HEK293T (cell line): ENCODE data around the gene CCND2.

ENCODE experiments used
- CTCF ChIA-PET: fragments of 350-600 bp; formaldehyde crosslinking; extraction: SDS; loops from one replicate; lab custom pipeline; 2021; ENCODE audit warnings: antibody characterized with exemption, inconsistent platforms; lab: Yijun Ruan, JAX
- POLR2A ChIA-PET: fragments of 350-600 bp; formaldehyde crosslinking; extraction: SDS; loops from one replicate; lab custom pipeline; 2020; ENCODE audit warnings: antibody characterized with exemption, inconsistent platforms; lab: Yijun Ruan, JAX
- DNase-seq: peaks from one replicate; pipeline ENCODE4 v3.0.0; 2012; ENCODE audit warnings: mixed read lengths; ENCODE audit errors: extremely low spot score
- ARNT ChIP-seq: fragments of 450-650 bp; IDR thresholded peaks from 2 replicates; pipeline ENCODE4 v1.6.1; 2017; ENCODE audit warnings: mild to moderate bottlenecking
- BHLHE40 ChIP-seq: fragments of 450-650 bp; IDR thresholded peaks from 2 replicates; pipeline ENCODE4 v1.6.1; 2016; ENCODE audit warnings: mild to moderate bottlenecking, moderate library complexity, borderline replicate concordance
- CTBP1 ChIP-seq: fragments of 450-650 bp; IDR thresholded peaks from 2 replicates; pipeline ENCODE4 v1.6.1; 2016; ENCODE audit warnings: borderline replicate concordance
- FOXA1 ChIP-seq: fragments of 450-650 bp; IDR thresholded peaks from 2 replicates; pipeline ENCODE4 v1.6.1; 2016; ENCODE audit warnings: mild to moderate bottlenecking
- FOXK2 ChIP-seq: fragments of 450-650 bp; IDR thresholded peaks from 2 replicates; pipeline ENCODE4 v1.6.1; 2016; ENCODE audit warnings: mild to moderate bottlenecking
- FOXM1 ChIP-seq: fragments of 450-650 bp; IDR thresholded peaks from 2 replicates; pipeline ENCODE4 v1.6.1; 2017; ENCODE audit warnings: mild to moderate bottlenecking, borderline replicate concordance
- L3MBTL2 ChIP-seq: fragments of 450-650 bp; conservative IDR thresholded peaks from 2 replicates; pipeline ENCODE4 v1.6.1; 2016; ENCODE audit warnings: mild to moderate bottlenecking
- LEF1 ChIP-seq: fragments of 450-650 bp; IDR thresholded peaks from 2 replicates; pipeline ENCODE4 v1.6.1; 2017; ENCODE audit warnings: mild to moderate bottlenecking, borderline replicate concordance
- NFRKB ChIP-seq: fragments of 450-650 bp; IDR thresholded peaks from 2 replicates; pipeline ENCODE4 v1.6.1; 2016; ENCODE audit warnings: mild to moderate bottlenecking, moderate library complexity
- PKNOX1 ChIP-seq: fragments of 450-650 bp; IDR thresholded peaks from 2 replicates; pipeline ENCODE4 v1.6.1; 2016
- SP1 ChIP-seq: fragments of 450-650 bp; IDR thresholded peaks from 2 replicates; pipeline ENCODE4 v1.6.1; 2017
- SUZ12 ChIP-seq: fragments of 450-650 bp; IDR thresholded peaks from 2 replicates; pipeline ENCODE4 v1.6.1; 2016; ENCODE audit warnings: mild to moderate bottlenecking
- TARDBP ChIP-seq: fragments of 450-650 bp; IDR thresholded peaks from 2 replicates; pipeline ENCODE4 v1.6.1; 2016
- ZNF384 ChIP-seq: fragments of 450-650 bp; IDR thresholded peaks from 2 replicates; pipeline ENCODE4 v1.6.1; 2016

CCND2 gene

GRCh38 chr12:4270016-4270830, 3.3 kb upstream of the CCND2 start:
- no peak for TF ChIP-seq SP1
- no peak for TF ChIP-seq LEF1
- TF ChIP-seq FOXM1 = no peak
- TF ChIP-seq L3MBTL2 = no peak
- no peak for TF ChIP-seq ZNF384
- no peak for TF ChIP-seq BHLHE40
- TF ChIP-seq ARNT = no peak
- no peak for TF ChIP-seq FOXA1
- TF ChIP-seq SUZ12 = no peak
- TF ChIP-seq TARDBP = no peak
- no peak for TF ChIP-seq NFRKB
- no peak for TF ChIP-seq PKNOX1
- POLR2A ChIA-PET = interaction anchor here (1.5 to 1.7 kb wide), 2 partner anchors 20 to 54 kb away, joined by 3 read pairs; no protein-coding TSS in a partner anchor
- CTCF ChIA-PET = no interaction called here
- DNase-seq = no peak

DNA sequence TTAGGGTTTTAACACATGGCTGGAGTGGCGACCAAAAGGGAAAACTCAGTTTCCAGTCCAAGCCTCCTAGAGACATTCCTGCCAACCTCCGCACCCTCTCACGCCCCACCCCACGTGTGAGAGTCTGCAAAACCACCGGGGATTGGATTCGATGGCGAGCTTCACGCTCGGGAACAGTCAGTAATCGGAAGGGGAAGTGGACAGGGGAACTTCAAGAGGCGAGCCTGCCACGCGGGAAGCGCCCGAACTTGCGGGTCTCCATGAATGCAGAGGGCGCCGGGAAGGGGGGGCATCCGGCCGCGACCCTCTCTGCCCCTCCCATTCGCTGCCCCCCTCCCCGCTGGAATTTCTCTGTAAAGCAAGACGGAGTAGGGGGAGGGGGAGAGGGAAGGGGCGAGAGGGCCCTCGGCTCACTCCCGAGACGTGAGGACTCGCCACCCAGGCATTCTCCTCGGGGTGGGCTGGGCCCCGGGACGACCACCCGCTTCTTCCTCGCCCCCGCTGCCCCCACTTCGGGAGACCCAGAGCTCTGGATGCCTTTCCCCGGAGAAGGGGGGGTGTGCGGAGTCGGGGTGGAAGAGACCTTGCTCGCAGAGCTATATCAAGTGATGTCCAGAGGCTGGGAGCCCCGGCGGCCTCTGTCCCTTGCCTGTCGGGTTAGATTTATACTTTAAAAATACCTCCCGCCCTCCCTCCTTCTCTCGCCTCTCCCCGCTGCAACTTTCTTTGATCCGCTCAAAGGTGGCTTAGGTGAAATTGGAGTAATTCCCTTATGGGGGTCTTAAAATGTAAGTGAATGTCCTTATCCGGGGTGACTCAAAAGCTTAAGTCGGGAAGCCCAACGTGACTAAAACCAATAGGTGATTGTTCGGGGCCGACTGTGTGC, 2.5 kb upstream of the CCND2 start:
- CTCF ChIA-PET = no interaction called here
- peak; percentile 86 for TF ChIP-seq L3MBTL2
- TF ChIP-seq FOXM1 = no peak
- POLR2A ChIA-PET = interaction anchor here (0.6 to 1.7 kb wide), 9 partner anchors 15 to 239 kb away, joined by 3 to 7 read pairs (median 3); no protein-coding TSS in a partner anchor
- no peak for DNase-seq

DNA sequence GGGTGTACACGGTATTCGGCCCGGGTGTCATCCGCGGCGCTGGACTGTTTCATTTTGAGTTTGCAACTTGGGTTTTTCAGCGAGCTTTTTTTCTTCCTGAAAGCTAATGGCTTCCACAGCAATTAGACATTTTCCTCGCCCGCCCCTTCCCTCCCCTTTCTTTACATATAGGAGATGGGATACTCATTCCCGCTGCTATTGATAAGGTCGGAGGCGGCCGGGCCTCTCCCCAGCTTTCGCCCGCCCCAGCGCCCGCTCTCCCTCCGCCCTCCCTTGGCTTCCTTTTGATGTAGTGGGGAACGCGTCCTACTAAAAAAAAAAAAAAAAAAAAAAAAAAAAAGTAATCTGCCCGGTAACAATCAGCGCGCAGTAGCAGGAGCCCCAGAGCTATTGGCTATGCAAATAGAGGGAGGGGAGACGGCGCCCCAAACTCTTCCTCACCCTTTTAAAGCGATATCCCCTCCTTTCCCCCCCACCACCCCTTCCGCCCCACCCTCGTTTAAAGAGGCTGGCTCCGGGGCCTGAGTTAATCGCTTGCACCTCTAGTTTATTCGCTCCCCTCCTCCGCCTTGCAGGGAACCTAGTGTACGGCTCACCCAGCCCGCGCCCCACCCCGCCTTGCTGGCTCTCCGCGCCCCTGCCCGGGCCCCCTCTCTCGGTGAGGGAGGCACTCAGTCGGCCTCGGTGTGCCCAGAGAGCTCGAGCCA, 1.7 kb upstream of the CCND2 start:
- peak; percentile 47 for DNase-seq
- ChIA-PET CTCF (no interaction called here), POLR2A (interaction anchor here (0.8 to 1.9 kb wide), 12 partner anchors 14 to 396 kb away, joined by 3 to 9 read pairs (median 3); no protein-coding TSS in a partner anchor)
- peak; percentile 93 for TF ChIP-seq ZNF384
- TF ChIP-seq SP1 = no peak

GRCh38 chr12:4272424-4273272, 914 bp upstream of the CCND2 start:
- ChIA-PET POLR2A (interaction anchor here (0.6 to 1.9 kb wide), 24 partner anchors 10 to 436 kb away, joined by 3 to 9 read pairs (median 3); no protein-coding TSS in a partner anchor), CTCF (no interaction called here)
- no peak for TF ChIP-seq LEF1
- TF ChIP-seq FOXK2 = no peak
- 0 out of 2 replicates have a peak, but pooled peaks have one; percentile 5 for TF ChIP-seq CTBP1
- TF ChIP-seq L3MBTL2 = peak; percentile 99
- DNase-seq = no peak

DNA sequence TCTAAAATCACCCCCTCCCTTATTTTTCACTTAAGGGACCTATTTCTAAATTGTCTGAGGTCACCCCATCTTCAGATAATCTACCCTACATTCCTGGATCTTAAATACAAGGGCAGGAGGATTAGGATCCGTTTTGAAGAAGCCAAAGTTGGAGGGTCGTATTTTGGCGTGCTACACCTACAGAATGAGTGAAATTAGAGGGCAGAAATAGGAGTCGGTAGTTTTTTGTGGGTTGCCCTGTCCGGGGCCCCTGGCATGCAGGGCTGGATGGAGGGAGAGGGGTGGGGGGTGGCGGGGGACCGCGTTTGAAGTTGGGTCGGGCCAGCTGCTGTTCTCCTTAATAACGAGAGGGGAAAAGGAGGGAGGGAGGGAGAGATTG, 300 bp upstream of the CCND2 start:
- ChIA-PET CTCF (no interaction called here), POLR2A (interaction anchor here (0.6 to 1.9 kb wide), 21 partner anchors 9 to 436 kb away, joined by 3 to 9 read pairs (median 3); no protein-coding TSS in a partner anchor)
- no peak for DNase-seq

GRCh38 chr12:4274396-4275015, 944 bp downstream of the CCND2 start:
- DNase-seq = no peak
- POLR2A ChIA-PET = interaction anchor here (0.7 to 1.7 kb wide), 3 partner anchors 28 to 391 kb away, joined by 4 to 6 read pairs (median 5); no protein-coding TSS in a partner anchor
- CTCF ChIA-PET = no interaction called here
- TF ChIP-seq L3MBTL2 = 0 out of 2 replicates have a peak, but pooled peaks have one; percentile 14
- TF ChIP-seq BHLHE40 = no peak
- no peak for TF ChIP-seq TARDBP
- TF ChIP-seq ARNT = no peak
- TF ChIP-seq NFRKB = no peak

More for the DNA sequence above, 300 bp upstream of the CCND2 start:
- TF ChIP-seq FOXA1 (no peak), ZNF384 (no peak), L3MBTL2 (no peak)
